K562 (cell line): ENCODE results near the gene VGLL4. TPM values are rescaled to one million over a fixed set of nuclear protein-coding genes. Genes with fewer than 3 reads are reported as not detected.

ENCODE experiments used
- ATAC-seq: fragments of 200-7000 bp; cut with Tn5 transposase; 3 replicates; pipeline ENCODE4 v1.9.1; 2020; ENCODE audit warnings: moderate library complexity
- BruUV-seq: library from RNA; stranded (reverse); fragments of 400-500 nt; replicated peaks from 2 replicates; lab custom pipeline; 2021; lab: Mats Ljungman, UMichigan
- CTCF ChIA-PET: fragments of 300-600 bp; formaldehyde crosslinking; extraction: SDS; loops from one replicate; lab custom pipeline; 2021; ENCODE audit warnings: low intra/inter-chr PET ratio; lab: Yijun Ruan, JAX
- POLR2A ChIA-PET: fragments of 300-600, 350-650 bp; sonication (Branson Sonifier 250); formaldehyde crosslinking; extraction: SDS; loops from one replicate; lab custom pipeline; 2021; ENCODE audit warnings: antibody characterized with exemption, inconsistent platforms; lab: Yijun Ruan, JAX
- DNase-seq, 4 experiments: peaks; one replicate each; pipeline versions ENCODE4 v3.0.0 to v3.0.0-alpha.2; 2011 to 2018; ENCODE audit warnings: low spot score in 3 of 4, mixed read lengths in 3 of 4; ENCODE audit errors: extremely low read depth in 1 of 4
- FAIRE-seq: peaks from 2 replicates; lab custom pipeline; 2011; peaks lifted over from hg19 to GRCh38; lab: Jason Lieb, UNC
- H2AFZ ChIP-seq: 2 replicates; pipeline ENCODE4 v1.6.0; 2011; ENCODE audit warnings: low read depth, low read length, control low read depth, inconsistent platforms
- H3K27ac ChIP-seq: fragments of 200-600 bp; 3 replicates; pipeline ENCODE4 v1.8.0; 2011; ENCODE audit warnings: low read depth, mild to moderate bottlenecking, control low read depth, inconsistent platforms, low read length, moderate library complexity, mixed read lengths; ENCODE audit errors: extremely low read depth
- H3K27me3 ChIP-seq, 2 experiments: fragments of 300-600 bp in 1 of 2; 2 replicates in 1 of 2; 3 replicates in 1 of 2; pipeline versions ENCODE4 v1.6.0 to v1.8.0; 2011; ENCODE audit warnings: inconsistent platforms in 2 of 2, low read length in 2 of 2, mild to moderate bottlenecking in 1 of 2, mixed read lengths in 1 of 2, moderate library complexity in 1 of 2; ENCODE audit not compliant: control insufficient read depth in 2 of 2, insufficient read depth in 2 of 2
- H3K36me3 ChIP-seq: fragments of 300-600 bp; 3 replicates; pipeline ENCODE4 v1.8.0; 2011; ENCODE audit warnings: mild to moderate bottlenecking, low read length, inconsistent platforms; ENCODE audit not compliant: control insufficient read depth, insufficient read depth
- H3K4me1 ChIP-seq, 2 experiments: fragments of 200-600 bp in 1 of 2; replicated peaks in 1 of 2; 2 replicates in 1 of 2; 3 replicates in 1 of 2; pipeline versions ENCODE4 v1.5.1 to v1.8.0; 2011; ENCODE audit warnings: inconsistent platforms in 2 of 2, low read length in 2 of 2, mild to moderate bottlenecking in 1 of 2, mixed read lengths in 1 of 2, moderate library complexity in 1 of 2; ENCODE audit not compliant: control insufficient read depth in 2 of 2, insufficient read depth in 2 of 2
- H3K4me2 ChIP-seq: 2 replicates; pipeline ENCODE4 v1.6.1; 2011; ENCODE audit warnings: low read length, control low read depth, inconsistent platforms, mixed read lengths; ENCODE audit not compliant: insufficient read depth
- H3K4me3 ChIP-seq: fragments of 200-600 bp; sonication (generic), shearing (Covaris generic); 2 replicates; pipeline ENCODE4 v1.5.1; 2016; ENCODE audit warnings: control low read depth, inconsistent platforms
- H3K79me2 ChIP-seq: fragments of 200-600 bp; 3 replicates; pipeline ENCODE4 v1.8.0; 2011; ENCODE audit warnings: low read length, inconsistent platforms; ENCODE audit not compliant: control insufficient read depth, insufficient read depth
- H3K9ac ChIP-seq, 2 experiments: 2 replicates each; pipeline versions ENCODE4 v1.6.0 to v1.6.1; 2011; ENCODE audit warnings: low read depth in 2 of 2, low read length in 2 of 2, control low read depth in 1 of 2, inconsistent platforms in 1 of 2, mild to moderate bottlenecking in 1 of 2, mixed read lengths in 1 of 2; ENCODE audit not compliant: insufficient read depth in 1 of 2
- H3K9me1 ChIP-seq: one replicate; pipeline ENCODE4 v1.6.0; 2011; ENCODE audit warnings: inconsistent platforms, mild to moderate bottlenecking, low read length, moderate library complexity; ENCODE audit not compliant: control insufficient read depth, insufficient read depth
- H3K9me3 ChIP-seq: replicated peaks from 2 replicates; pipeline ENCODE4 v1.5.1; 2011; ENCODE audit warnings: low read depth, low read length, inconsistent platforms; ENCODE audit not compliant: control insufficient read depth, insufficient read depth
- H4K20me1 ChIP-seq: replicated peaks from 2 replicates; pipeline ENCODE4 v1.6.1; 2011; ENCODE audit warnings: low read length, inconsistent platforms, mixed read lengths; ENCODE audit not compliant: control insufficient read depth, insufficient read depth
- BHLHE40 ChIP-seq: IDR thresholded peaks from 2 replicates; pipeline ENCODE4 v1.6.1; 2011; ENCODE audit warnings: low read length, improper control_type of control experiment
- CBFA2T3 ChIP-seq: fragments of 450-650 bp; IDR thresholded peaks from 2 replicates; pipeline ENCODE4 v1.6.1; 2017
- DPF2 ChIP-seq: fragments of 450-650 bp; IDR thresholded peaks from 2 replicates; pipeline ENCODE4 v1.6.1; 2016
- FOXJ3 ChIP-seq: sonication (generic); formaldehyde crosslinking; IDR thresholded peaks from 2 replicates; pipeline ENCODE4 v1.4.0; 2020; ENCODE audit warnings: mild to moderate bottlenecking, missing genetic modification reagents
- FOXP4 ChIP-seq: sonication (generic); formaldehyde crosslinking; IDR thresholded peaks from 2 replicates; pipeline ENCODE4 v1.8.0; 2022; ENCODE audit warnings: mild to moderate bottlenecking, missing genetic modification reagents, borderline replicate concordance
- JUNB ChIP-seq: fragments of 450-650 bp; formaldehyde crosslinking; conservative IDR thresholded peaks from 2 replicates; pipeline ENCODE4 v1.4.0; 2020; ENCODE audit warnings: mild to moderate bottlenecking
- KDM4B ChIP-seq, 2 experiments: fragments of 450-650 bp in 1 of 2; sonication (generic) in 1 of 2; IDR thresholded peaks; 2 replicates each; pipeline ENCODE4 v1.6.1; 2016 to 2017; ENCODE audit warnings: borderline replicate concordance in 2 of 2, antibody characterized with exemption in 1 of 2, low read depth in 1 of 2, mild to moderate bottlenecking in 1 of 2
- L3MBTL2 ChIP-seq: fragments of 450-650 bp; IDR thresholded peaks from 2 replicates; pipeline ENCODE4 v1.6.1; 2016; ENCODE audit warnings: mild to moderate bottlenecking, moderate library complexity
- MLX ChIP-seq, 2 experiments: fragments of 450-650 bp in 1 of 2; sonication (generic) in 1 of 2; formaldehyde crosslinking; conservative IDR thresholded peaks; 2 replicates each; pipeline versions ENCODE4 v1.4.0 to v1.8.1; 2020 to 2022; ENCODE audit warnings: mild to moderate bottlenecking in 1 of 2, missing genetic modification reagents in 1 of 2
- OTX1 ChIP-seq: fragments of 450-650 bp; formaldehyde crosslinking; IDR thresholded peaks from 2 replicates; pipeline ENCODE4 v1.4.0; 2022; ENCODE audit warnings: mild to moderate bottlenecking
- RHOXF2B ChIP-seq: fragments of 250-450 bp; sonication (Bioruptor Pico); conservative IDR thresholded peaks from 2 replicates; pipeline ENCODE4 v1.5.1; 2021
- ZBTB9 ChIP-seq: fragments of 450-650 bp; formaldehyde crosslinking; IDR thresholded peaks from 2 replicates; pipeline ENCODE4 v1.4.0; 2020; ENCODE audit warnings: mild to moderate bottlenecking, moderate library complexity
- ZC3H4 ChIP-seq: sonication (generic); formaldehyde crosslinking; IDR thresholded peaks from 2 replicates; pipeline ENCODE4 v1.9.0; 2021; ENCODE audit warnings: missing genetic modification reagents, borderline replicate concordance
- ZKSCAN8 ChIP-seq: fragments of 200-800 bp; sonication (Bioruptor generic); IDR thresholded peaks from 2 replicates; pipeline ENCODE4 v1.6.1; 2016; ENCODE audit warnings: missing genetic modification characterization, missing compliant biosample characterization
- ZNF12 ChIP-seq: sonication (generic); formaldehyde crosslinking; IDR thresholded peaks from 2 replicates; pipeline ENCODE4 v1.4.0; 2020; ENCODE audit warnings: mild to moderate bottlenecking, missing genetic modification reagents
- ZNF311 ChIP-seq: fragments of 250-450 bp; sonication (Bioruptor Pico); IDR thresholded peaks from 2 replicates; pipeline ENCODE4 v1.4.0; 2020; ENCODE audit warnings: mild to moderate bottlenecking, moderate library complexity
- ZNF561 ChIP-seq: fragments of 450-650 bp; formaldehyde crosslinking; conservative IDR thresholded peaks from 2 replicates; pipeline ENCODE4 v1.4.0; 2020; ENCODE audit warnings: mild to moderate bottlenecking, moderate library complexity
- ZNF740 ChIP-seq, 3 experiments: fragments of 200-800 bp in 1 of 3; sonication (Bioruptor generic) in 1 of 3; sonication (generic) in 1 of 3; formaldehyde crosslinking in 1 of 3; IDR thresholded peaks; 2 replicates each; pipeline versions ENCODE4 v1.6.1 to v1.8.0; 2016 to 2022; ENCODE audit warnings: mild to moderate bottlenecking in 2 of 3, missing compliant biosample characterization in 2 of 3, missing genetic modification characterization in 2 of 3, missing genetic modification reagents in 1 of 3
- whole genome bisulfite sequencing: fragments of 100-300 bp; shearing (Covaris generic); methylation state at CpG from one replicate; pipeline ENCODE4 v1.1.6; 2016; ENCODE audit warnings: low coverage, mixed read lengths; ENCODE audit not compliant: insufficient coverage; ENCODE audit errors: missing lambda C conversion rate; 5-methylcytosine and 5-hydroxymethylcytosine counted together
- in situ Hi-C: fragments of 300-500 bp; cut with MboI; formaldehyde crosslinking; loops from 4 replicates; pipeline ENCODE4 v1.15.0; 2018; ENCODE audit warnings: inconsistent platforms, mixed read lengths
- intact Hi-C: fragments of 100-400 bp; cut with micrococcal nuclease; formaldehyde crosslinking; loops from 2 replicates; pipeline ENCODE4 v1.14.2; 2022
- polyA plus RNA-seq, 8 experiments: library from polyadenylated mRNA; depleted of rRNA in 4 of 8; stranded (reverse) in 5 of 8; unstranded in 3 of 8; fragments of >200 nt; fragmentation: Nextera tagmentation in 2 of 8; fragmentation: Illumina TruSeq in 1 of 8; extraction: Ambion mirVana in 2 of 8; extraction: Trizol in 1 of 8; gene quantifications; 2 replicates each; pipeline versions ENCODE4 v1.2.1 to v1.2.3, GENCODE V29; 2011 to 2014; ENCODE audit warnings: inconsistent platforms in 1 of 8, missing spikeins in 1 of 8
- total RNA-seq, 7 experiments: library from RNA; depleted of rRNA in 6 of 7; stranded (reverse); fragments of >200 nt in 6 of 7; fragmentation: Illumina TruSeq in 2 of 7; extraction: Trizol in 2 of 7; gene quantifications; 2 replicates each; pipeline versions ENCODE4 v1.2.1 to v1.2.3, GENCODE V29; 2011 to 2021; ENCODE audit warnings: low replicate concordance in 1 of 7

Gene VGLL4
- total and polyA plus RNA-seq, 9 of the 15 experiments (the other 6 are each of a cell fraction or from before 2014, with no cell fraction given), result 0.27 to 10.9 (median 8.6) TPM

- 56% methylated on average over 12 of the region's 12 CpGs for WGBS
- TF ChIP-seq ZC3H4 (CRISPR knock-in tag), result no peak
- no peak for TF ChIP-seq CBFA2T3
- no peak for TF ChIP-seq ZNF311
- TF ChIP-seq ZBTB9 (CRISPR knock-in tag), result no peak
- no peak for TF ChIP-seq BHLHE40
- no peak for TF ChIP-seq ZNF12 (CRISPR knock-in tag)
- no peak for TF ChIP-seq RHOXF2B
- TF ChIP-seq L3MBTL2, result no peak
- TF ChIP-seq ZKSCAN8, result no peak
- TF ChIP-seq KDM4B (IDR thresholded peaks at IDR 0.05; ENCODE audit: borderline replicate concordance in 2 of 2, low read depth in 1 of 2), result no peak
- TF ChIP-seq DPF2, result no peak
- TF ChIP-seq MLX (CRISPR knock-in tag; conservative IDR thresholded peaks at IDR 0.05), result no peak
- no peak for TF ChIP-seq JUNB (CRISPR knock-in tag)
- no peak for TF ChIP-seq FOXJ3
- TF ChIP-seq ZNF740 (CRISPR knock-in tag; IDR thresholded peaks at IDR 0.05), result no peak
- TF ChIP-seq ZNF740 (tag; IDR thresholded peaks at IDR 0.05), result no peak
- no peak for TF ChIP-seq FOXP4
- no peak for TF ChIP-seq ZNF561 (CRISPR knock-in tag)
- TF ChIP-seq OTX1 (CRISPR knock-in tag), result no peak
Observed at GRCh38 chr3:11536936-11537612, 106.6 kb downstream of the VGLL4 start.

More at GRCh38 chr3:11536936-11537612, 106.6 kb downstream of the VGLL4 start:
- Histone ChIP-seq H3K27ac (no peak overlapping the region), H3K79me2 (no peaks in the 10 kb centered on the region), H3K27me3 (no peaks in the 10 kb centered on the region), H3K9me1 (no peaks in the 10 kb centered on the region), H3K4me2 (no peak overlapping the region), H3K9me3 (no peaks in the 10 kb centered on the region), H2AFZ (no peak overlapping the region), H3K9ac (0 out of 4 replicates have a peak overlapping the region, but pooled peaks of 1 of the 2 experiments have one; percentile 17), H3K36me3 (no peaks in the 10 kb centered on the region), H3K4me1 (peaks cover 0 to 4% of the 10 kb centered on the region in 2 experiments; a peak in 2 of 5 replicates), H4K20me1 (no peaks in the 10 kb centered on the region; the same call in 1 of the 2 replicates), H3K4me3 (no peak overlapping the region)
- FAIRE-seq (no peak), DNase-seq (no peak), ATAC-seq (no peak)
- intact Hi-C loops (no loop called here), in situ Hi-C loops (no loop called here)
- ChIA-PET POLR2A (interaction anchor here (0.6 to 1.2 kb wide), 3 partner anchors 22 to 101 kb away, joined by 3 read pairs; no protein-coding TSS in a partner anchor), CTCF (no interaction called here)
- no TSS peak for BruUV-seq
